Natural killer cell (primary cell): ENCODE results near the gene TSKU. TPM values are rescaled to one million over a fixed set of nuclear protein-coding genes. Genes with fewer than 3 reads are reported as not detected.

Source experiments
- ATAC-seq, 3 donors: fragments of 150-1000 bp in 2 of 3; fragments of 200-7000 bp in 1 of 3; cut with Tn5 transposase; 1 replicate in 1 of 3; 2 replicates in 2 of 3; pipeline ENCODE4 v1.10.0; 2021; ENCODE audit warnings: mild to moderate bottlenecking in 2 of 3, moderate library complexity in 2 of 3
- DNase-seq, 2 donors: peaks; one replicate each; pipeline versions ENCODE4 v3.0.0 to v3.0.0-alpha.2; 2013 to 2021; ENCODE audit warnings: mixed read lengths in 1 of 2
- H3K27ac ChIP-seq: one replicate; pipeline ENCODE4 v1.5.1; 2013; ENCODE audit warnings: mild to moderate bottlenecking, low read length
- H3K27me3 ChIP-seq: one replicate; pipeline ENCODE4 v1.6.1; 2013; ENCODE audit warnings: low read length; ENCODE audit not compliant: control insufficient read depth, insufficient read depth
- H3K36me3 ChIP-seq: one replicate; pipeline ENCODE4 v1.6.1; 2013; ENCODE audit warnings: low read length; ENCODE audit not compliant: control insufficient read depth, insufficient read depth
- H3K4me1 ChIP-seq: one replicate; pipeline ENCODE4 v1.6.1; 2013; ENCODE audit warnings: low read length; ENCODE audit not compliant: control insufficient read depth, insufficient read depth
- H3K4me3 ChIP-seq: one replicate; pipeline ENCODE4 v1.5.1; 2013; ENCODE audit warnings: low read length
- H3K9me3 ChIP-seq: one replicate; pipeline ENCODE4 v1.6.1; 2013; ENCODE audit warnings: low read length; ENCODE audit not compliant: control insufficient read depth, insufficient read depth
- H3K27ac Mint-ChIP-seq, 2 donors: one replicate each; pipeline ENCODE4 v1.8.0; 2022; ENCODE audit warnings: mild to moderate bottlenecking in 2 of 2, mixed read lengths in 2 of 2, moderate library complexity in 1 of 2
- H3K27me3 Mint-ChIP-seq, 2 donors: one replicate each; pipeline ENCODE4 v1.8.0; 2022; ENCODE audit warnings: low read depth in 2 of 2, mixed read lengths in 2 of 2
- H3K36me3 Mint-ChIP-seq: one replicate; pipeline ENCODE4 v1.8.0; 2022; ENCODE audit warnings: mixed read lengths
- H3K4me1 Mint-ChIP-seq, 2 donors: one replicate each; pipeline ENCODE4 v1.8.0; 2022; ENCODE audit warnings: mixed read lengths in 2 of 2
- H3K4me3 Mint-ChIP-seq: one replicate; pipeline ENCODE4 v1.8.0; 2022; ENCODE audit warnings: mild to moderate bottlenecking, moderate library complexity, mixed read lengths
- H3K9me3 Mint-ChIP-seq, 2 donors: one replicate each; pipeline ENCODE4 v1.8.0; 2022; ENCODE audit warnings: mixed read lengths in 2 of 2
- CTCF ChIP-seq: fragments of 200-600 bp; IDR thresholded peaks from one replicate; pipeline ENCODE4 v1.8.0; 2022; ENCODE audit warnings: antibody characterized with exemption
- WGBS: methylation state at CpG from one replicate; pipeline ENCODE4 v1.1.7; 2013; ENCODE audit warnings: missing lambda C conversion rate; ENCODE audit not compliant: insufficient coverage; 5-methylcytosine and 5-hydroxymethylcytosine counted together
- intact Hi-C: fragments of 100-400 bp; cut with micrococcal nuclease; formaldehyde crosslinking; loops from one replicate; pipeline ENCODE4 v1.14.2; 2022
- total RNA-seq, 4 donors: library from RNA; stranded (reverse); fragments of 120-200 nt in 1 of 4; gene quantifications; one replicate each; pipeline versions ENCODE4 v1.2.3 to v1.2.4, GENCODE V29; 2013 to 2022

The TSKU gene
- total RNA-seq, 3 donors from 2014 or later (not counting 1 experiment from before 2014, with no cell fraction given): not detected

DNA sequence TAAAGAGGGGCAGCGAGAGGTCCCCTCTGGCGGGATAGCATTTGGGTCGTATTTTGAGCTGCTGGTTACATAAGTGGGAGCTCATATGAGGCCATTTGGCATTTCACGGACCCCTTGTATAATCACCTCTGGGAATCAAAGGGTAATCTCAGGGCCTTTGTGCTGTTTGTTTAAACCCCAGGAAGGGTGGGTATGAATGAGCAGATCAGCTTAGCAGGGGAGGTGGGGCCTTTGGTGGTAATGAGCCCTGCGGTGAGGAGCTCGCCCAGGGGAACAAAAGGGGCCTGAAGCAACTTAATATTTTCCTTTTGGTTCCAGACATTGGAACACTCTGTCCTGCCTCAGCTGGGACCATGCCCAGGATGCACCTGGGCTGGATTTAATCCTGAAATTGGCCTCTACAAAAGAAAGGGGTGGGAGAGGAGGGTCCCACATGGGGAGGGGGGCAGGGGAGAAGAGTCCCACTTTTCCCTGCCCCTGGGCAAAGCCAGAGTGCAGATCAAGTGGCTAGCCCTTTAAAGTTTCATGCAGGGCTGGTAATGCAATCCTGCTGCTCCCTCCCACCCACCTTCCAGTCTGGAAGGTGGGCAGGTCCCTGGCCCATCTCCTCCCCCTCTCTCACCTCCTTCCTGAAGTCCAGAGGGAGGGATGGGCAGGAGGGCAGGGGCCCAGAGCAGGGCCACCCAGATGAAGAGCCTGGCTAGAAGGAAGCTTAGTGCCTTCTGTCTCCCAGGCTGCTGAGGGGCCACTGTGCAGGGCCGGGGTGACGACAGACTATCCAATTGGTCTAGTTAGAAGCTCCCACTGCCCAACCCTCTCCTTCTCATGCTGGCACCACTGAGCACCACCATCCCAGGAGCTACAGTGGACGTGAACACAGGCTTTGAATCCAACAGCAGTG, 10.5 kb downstream of the TSKU start:
- Mint-ChIP-seq H3K27ac (no peak overlapping the region), H3K36me3 (no peaks in the 10 kb centered on the region), H3K4me3 (no peak overlapping the region), H3K27me3 (peaks cover 3 to 9% of the 10 kb centered on the region in 2 donors), H3K4me1 (peaks cover 0 to 7% of the 10 kb centered on the region in 2 donors), H3K9me3 (no peaks in the 10 kb centered on the region)
- TF ChIP-seq CTCF: no peak
- Histone ChIP-seq H3K9me3 (no peaks in the 10 kb centered on the region), H3K27ac (no peak overlapping the region), H3K4me3 (no peak overlapping the region), H3K4me1 (peaks cover under 1% of the 10 kb centered on the region), H3K27me3 (no peaks in the 10 kb centered on the region), H3K36me3 (no peaks in the 10 kb centered on the region)
- 89% methylated on average over 9 of the region's 9 CpGs for WGBS
- ATAC-seq (no peak), DNase-seq (no peak)
- intact Hi-C loops: no loop called here

- Histone ChIP-seq H3K36me3 (no peaks in the 10 kb centered on the region), H3K4me3 (no peak overlapping the region), H3K4me1 (peaks cover 10% of the 10 kb centered on the region), H3K27ac (no peak overlapping the region), H3K9me3 (no peaks in the 10 kb centered on the region), H3K27me3 (no peaks in the 10 kb centered on the region)
- DNase-seq (peak in 1 of 2 donors; percentile 13), ATAC-seq (no peak)
- H3K27ac Mint-ChIP-seq: no peak overlapping the region
- intact Hi-C loops: no loop called here
- H3K27me3 Mint-ChIP-seq: peaks cover 3 to 9% of the 10 kb centered on the region in 2 donors
- TF ChIP-seq CTCF: no peak
- H3K4me1 Mint-ChIP-seq: peaks cover 0 to 13% of the 10 kb centered on the region in 2 donors
- no peak overlapping the region for H3K4me3 Mint-ChIP-seq
- no peaks in the 10 kb centered on the region for H3K36me3 Mint-ChIP-seq
- no peaks in the 10 kb centered on the region for H3K9me3 Mint-ChIP-seq
- WGBS: 91% methylated on average over 12 of the region's 12 CpGs
Observed at GRCh38 chr11:76794371-76795289, 11.5 kb downstream of the TSKU start.

DNA sequence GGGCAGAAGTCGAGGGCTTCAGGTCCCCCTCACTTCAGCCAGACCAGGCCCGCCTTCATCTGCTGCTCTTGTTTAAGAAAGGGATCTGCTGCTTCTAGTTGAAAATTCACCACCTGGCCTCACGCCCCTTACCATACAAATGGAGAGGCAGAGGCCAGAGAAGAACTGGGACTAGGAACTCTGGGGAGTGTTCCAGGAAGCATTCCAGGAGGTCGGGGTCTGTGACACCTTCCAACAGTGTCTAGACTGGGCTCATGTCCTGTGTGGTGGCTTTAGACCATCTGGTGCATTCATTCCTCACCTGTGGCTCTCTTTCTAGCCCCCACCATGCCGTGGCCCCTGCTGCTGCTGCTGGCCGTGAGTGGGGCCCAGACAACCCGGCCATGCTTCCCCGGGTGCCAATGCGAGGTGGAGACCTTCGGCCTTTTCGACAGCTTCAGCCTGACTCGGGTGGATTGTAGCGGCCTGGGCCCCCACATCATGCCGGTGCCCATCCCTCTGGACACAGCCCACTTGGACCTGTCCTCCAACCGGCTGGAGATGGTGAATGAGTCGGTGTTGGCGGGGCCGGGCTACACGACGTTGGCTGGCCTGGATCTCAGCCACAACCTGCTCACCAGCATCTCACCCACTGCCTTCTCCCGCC, 12.3 kb downstream of the TSKU start:
- Histone ChIP-seq H3K4me1 (peaks cover 13% of the 10 kb centered on the region), H3K9me3 (no peaks in the 10 kb centered on the region), H3K27me3 (no peaks in the 10 kb centered on the region), H3K4me3 (no peak overlapping the region), H3K27ac (no peak overlapping the region), H3K36me3 (no peaks in the 10 kb centered on the region)
- ATAC-seq: no peak
- whole genome bisulfite sequencing: 94% methylated on average over 21 of the region's 21 CpGs
- Mint-ChIP-seq H3K4me1 (peaks cover 0 to 19% of the 10 kb centered on the region in 2 donors), H3K27ac (no peak overlapping the region), H3K36me3 (no peaks in the 10 kb centered on the region), H3K27me3 (peaks cover 3 to 7% of the 10 kb centered on the region in 2 donors), H3K4me3 (no peak overlapping the region), H3K9me3 (no peaks in the 10 kb centered on the region)
- TF ChIP-seq CTCF: no peak
- intact Hi-C loops: no loop called here
- peak in 1 of 2 donors; percentile 2 for DNase-seq
